CD14-positive monocyte (primary cell): ENCODE results near the gene SCYGR3. TPM values are rescaled to one million over a fixed set of nuclear protein-coding genes. Genes with fewer than 3 reads are reported as not detected.

ENCODE experiments used
- DNase-seq, 3 donors: peaks; one replicate each; pipeline ENCODE4 v3.0.0-alpha.2; 2011 to 2022
- H2AFZ ChIP-seq: 2 replicates; pipeline ENCODE4 v1.6.0; 2012; ENCODE audit warnings: mild to moderate bottlenecking, low read depth, low read length, inconsistent platforms; ENCODE audit not compliant: insufficient read depth, poor library complexity, severe bottlenecking
- H3K27ac ChIP-seq, 2 donors: 1 replicate in 1 of 2; 2 replicates in 1 of 2; pipeline ENCODE4 v1.5.1; 2012 to 2013; ENCODE audit warnings: low read length in 2 of 2, control low read depth in 1 of 2, inconsistent platforms in 1 of 2, low read depth in 1 of 2, mild to moderate bottlenecking in 1 of 2
- H3K27me3 ChIP-seq, 2 donors: one replicate each; pipeline versions ENCODE4 v1.6.0 to v1.6.1; 2011 to 2013; ENCODE audit warnings: low read length in 2 of 2; ENCODE audit not compliant: control insufficient read depth in 2 of 2, insufficient read depth in 2 of 2
- H3K36me3 ChIP-seq, 2 donors: replicated peaks in 1 of 2; 1 replicate in 1 of 2; 2 replicates in 1 of 2; pipeline versions ENCODE4 v1.5.1 to v1.6.1; 2012 to 2013; ENCODE audit warnings: low read length in 2 of 2, control low read depth in 1 of 2, inconsistent platforms in 1 of 2, mild to moderate bottlenecking in 1 of 2; ENCODE audit not compliant: insufficient read depth in 2 of 2, control insufficient read depth in 1 of 2
- H3K4me1 ChIP-seq, 2 donors: 1 replicate in 1 of 2; 2 replicates in 1 of 2; pipeline versions ENCODE4 v1.5.1 to v1.6.1; 2012 to 2013; ENCODE audit warnings: low read length in 2 of 2, control low read depth in 1 of 2, inconsistent platforms in 1 of 2, mild to moderate bottlenecking in 1 of 2, moderate library complexity in 1 of 2; ENCODE audit not compliant: insufficient read depth in 2 of 2, control insufficient read depth in 1 of 2
- H3K4me2 ChIP-seq: replicated peaks from 2 replicates; pipeline ENCODE3; 2012; ENCODE audit warnings: low read length, moderate library complexity, mild to moderate bottlenecking; ENCODE audit not compliant: poor library complexity, severe bottlenecking; ENCODE audit errors: extremely low read depth
- H3K4me3 ChIP-seq, 3 experiments: fragments of 200-600 bp in 1 of 3; sonication (generic) in 1 of 3; replicated peaks in 1 of 3; 1 replicate in 2 of 3; 2 replicates in 1 of 3; pipeline ENCODE4 v1.5.1; 2011 to 2013; ENCODE audit warnings: low read length in 3 of 3, mild to moderate bottlenecking in 3 of 3, control low read depth in 2 of 3, low read depth in 2 of 3, inconsistent platforms in 1 of 3, moderate library complexity in 1 of 3
- H3K79me2 ChIP-seq: 2 replicates; pipeline ENCODE4 v1.6.0; 2012; ENCODE audit warnings: mild to moderate bottlenecking, control low read depth, inconsistent platforms, low read length, moderate library complexity; ENCODE audit not compliant: insufficient read depth
- H3K9ac ChIP-seq: 2 replicates; pipeline ENCODE4 v1.6.0; 2017; ENCODE audit warnings: low read length, mild to moderate bottlenecking; ENCODE audit not compliant: insufficient read depth, poor library complexity, severe bottlenecking
- H3K9me3 ChIP-seq, 2 donors: replicated peaks in 1 of 2; 1 replicate in 1 of 2; 2 replicates in 1 of 2; pipeline versions ENCODE4 v1.5.1 to v1.6.1; 2012 to 2013; ENCODE audit warnings: low read length in 2 of 2, control low read depth in 1 of 2; ENCODE audit not compliant: control insufficient read depth in 1 of 2, insufficient read depth in 1 of 2
- H4K20me1 ChIP-seq: 2 replicates; pipeline ENCODE4 v1.6.0; 2012; ENCODE audit warnings: mild to moderate bottlenecking, low read length, control low read depth, moderate library complexity; ENCODE audit not compliant: insufficient read depth
- H3K27ac Mint-ChIP-seq, 7 donors: one replicate each; pipeline ENCODE4 v1.8.0; 2020; ENCODE audit warnings: mild to moderate bottlenecking in 7 of 7, mixed read lengths in 7 of 7, moderate library complexity in 6 of 7, inconsistent platforms in 2 of 7
- H3K27me3 Mint-ChIP-seq, 3 donors: one replicate each; pipeline ENCODE4 v1.8.0; 2021 to 2022; ENCODE audit warnings: low read depth in 3 of 3, mild to moderate bottlenecking in 3 of 3, mixed read lengths in 3 of 3, moderate library complexity in 3 of 3, inconsistent platforms in 1 of 3
- H3K36me3 Mint-ChIP-seq, 2 donors: one replicate each; pipeline ENCODE4 v1.8.0; 2020; ENCODE audit warnings: mixed read lengths in 2 of 2, inconsistent platforms in 1 of 2, mild to moderate bottlenecking in 1 of 2
- H3K4me1 Mint-ChIP-seq: one replicate; pipeline ENCODE4 v1.8.0; 2020; ENCODE audit warnings: mild to moderate bottlenecking, mixed read lengths
- H3K4me3 Mint-ChIP-seq, 2 donors: one replicate each; pipeline ENCODE4 v1.8.0; 2020; ENCODE audit warnings: mild to moderate bottlenecking in 2 of 2, mixed read lengths in 2 of 2, moderate library complexity in 1 of 2
- H3K9me3 Mint-ChIP-seq, 7 donors: one replicate each; pipeline ENCODE4 v1.8.0; 2020 to 2022; ENCODE audit warnings: mixed read lengths in 7 of 7, mild to moderate bottlenecking in 6 of 7, moderate library complexity in 6 of 7, inconsistent platforms in 2 of 7
- WGBS: methylation state at CpG from one replicate; pipeline ENCODE4 v1.1.5; 2013; ENCODE audit warnings: missing lambda C conversion rate; ENCODE audit not compliant: insufficient coverage; 5-methylcytosine and 5-hydroxymethylcytosine counted together
- intact Hi-C, 2 donors: fragments of 100-400 bp; cut with micrococcal nuclease; formaldehyde crosslinking; loops; one replicate each; pipeline versions ENCODE4 v1.15.0 to v1.15.1; 2023
- polyA plus RNA-seq, 3 donors: library from polyadenylated mRNA; depleted of rRNA in 1 of 3; unstranded in 2 of 3; stranded (reverse) in 1 of 3; fragments of 300-500 nt in 2 of 3; fragments of >200 nt in 1 of 3; fragmentation: Illumina TruSeq in 2 of 3; gene quantifications; 1 replicate in 2 of 3; 2 replicates in 1 of 3; pipeline ENCODE4 v1.2.3, GENCODE V29; 2012 to 2021
- TF ChIP-seq, protein P1 (sequence below): fragments of 200-600 bp; IDR thresholded peaks from one replicate; pipeline ENCODE4 v1.8.0; 2022; ENCODE audit warnings: antibody characterized with exemption, mild to moderate bottlenecking

Gene SCYGR3
- polyA plus RNA-seq, 3 donors = not detected

GRCh38 chr2:227597998-227598397 is 16.6 kb downstream of the SCYGR3 start:
- Mint-ChIP-seq H3K4me1 (no peaks in the 10 kb centered on the region), H3K27me3 (peaks cover 14 to 27% (median 21%) of the 10 kb centered on the region in 3 donors), H3K36me3 (no peaks in the 10 kb centered on the region), H3K9me3 (peaks cover 0 to 2% (median 0%) of the 10 kb centered on the region in 7 donors), H3K4me3 (no peak overlapping the region), H3K27ac (no peak overlapping the region)
- no peak overlapping the region for H3K27ac ChIP-seq
- intact Hi-C loops = no loop called here
- no peak overlapping the region for H3K4me2 ChIP-seq
- DNase-seq = no peak
- no peak overlapping the region for H2AFZ ChIP-seq
- no peaks in the 10 kb centered on the region for H3K4me1 ChIP-seq
- no peak overlapping the region for H3K9ac ChIP-seq
- no peak overlapping the region for H3K4me3 ChIP-seq
- H4K20me1 ChIP-seq = no peaks in the 10 kb centered on the region
- H3K36me3 ChIP-seq = no peaks in the 10 kb centered on the region
- H3K79me2 ChIP-seq = no peaks in the 10 kb centered on the region
- TF ChIP-seq, protein P1, sequence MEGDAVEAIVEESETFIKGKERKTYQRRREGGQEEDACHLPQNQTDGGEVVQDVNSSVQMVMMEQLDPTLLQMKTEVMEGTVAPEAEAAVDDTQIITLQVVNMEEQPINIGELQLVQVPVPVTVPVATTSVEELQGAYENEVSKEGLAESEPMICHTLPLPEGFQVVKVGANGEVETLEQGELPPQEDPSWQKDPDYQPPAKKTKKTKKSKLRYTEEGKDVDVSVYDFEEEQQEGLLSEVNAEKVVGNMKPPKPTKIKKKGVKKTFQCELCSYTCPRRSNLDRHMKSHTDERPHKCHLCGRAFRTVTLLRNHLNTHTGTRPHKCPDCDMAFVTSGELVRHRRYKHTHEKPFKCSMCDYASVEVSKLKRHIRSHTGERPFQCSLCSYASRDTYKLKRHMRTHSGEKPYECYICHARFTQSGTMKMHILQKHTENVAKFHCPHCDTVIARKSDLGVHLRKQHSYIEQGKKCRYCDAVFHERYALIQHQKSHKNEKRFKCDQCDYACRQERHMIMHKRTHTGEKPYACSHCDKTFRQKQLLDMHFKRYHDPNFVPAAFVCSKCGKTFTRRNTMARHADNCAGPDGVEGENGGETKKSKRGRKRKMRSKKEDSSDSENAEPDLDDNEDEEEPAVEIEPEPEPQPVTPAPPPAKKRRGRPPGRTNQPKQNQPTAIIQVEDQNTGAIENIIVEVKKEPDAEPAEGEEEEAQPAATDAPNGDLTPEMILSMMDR = no peak
- 88% methylated on average over 1 of the region's 4 CpGs for WGBS
- no peaks in the 10 kb centered on the region for H3K9me3 ChIP-seq
- H3K27me3 ChIP-seq = peaks cover 0 to 12% of the 10 kb centered on the region in 2 donors

- H3K36me3 Mint-ChIP-seq = no peaks in the 10 kb centered on the region
- Histone ChIP-seq H3K27ac (no peak overlapping the region), H3K79me2 (no peaks in the 10 kb centered on the region), H4K20me1 (no peaks in the 10 kb centered on the region), H3K9me3 (no peaks in the 10 kb centered on the region), H2AFZ (no peak overlapping the region), H3K4me3 (no peak overlapping the region), H3K9ac (no peak overlapping the region), H3K36me3 (no peaks in the 10 kb centered on the region), H3K4me1 (no peaks in the 10 kb centered on the region), H3K4me2 (no peak overlapping the region), H3K27me3 (peaks cover 0 to 16% of the 10 kb centered on the region in 2 donors)
- H3K27ac Mint-ChIP-seq = no peak overlapping the region
- H3K9me3 Mint-ChIP-seq = peaks cover 0 to 2% (median 0%) of the 10 kb centered on the region in 7 donors
- no peak for DNase-seq
- H3K4me3 Mint-ChIP-seq = no peak overlapping the region
- peaks cover 16 to 29% (median 18%) of the 10 kb centered on the region in 3 donors for H3K27me3 Mint-ChIP-seq
- H3K4me1 Mint-ChIP-seq = no peaks in the 10 kb centered on the region
- TF ChIP-seq, protein P1 = no peak
- intact Hi-C loops = no loop called here
Observed at GRCh38 chr2:227597036-227597435, 17.6 kb downstream of the SCYGR3 start.
